Body of pancreas (tissue), 4 donors: ENCODE measurements around the gene UBE2E3. TPM values are rescaled to one million over a fixed set of nuclear protein-coding genes. Genes with fewer than 3 reads are reported as not detected.
A peak's percentile ranks its signal among the peaks of the same experiment; 100 is the strongest.

Source experiments
- ATAC-seq: fragments of 150-250 bp; one replicate; pipeline ENCODE4 v1.9.1; 2016
- DNase-seq, 4 donors: peaks; one replicate each; pipeline ENCODE4 v3.0.0-alpha.2; 2019
- H3K27ac ChIP-seq, 4 donors: fragments of 200-600 bp; sonication (generic); 1 replicate in 3 of 4; 2 replicates in 1 of 4; pipeline versions ENCODE4 v1.5.1 to v1.6.1; 2016 to 2019; ENCODE audit warnings: mild to moderate bottlenecking in 1 of 4, mixed read lengths in 1 of 4, moderate library complexity in 1 of 4
- H3K27me3 ChIP-seq, 2 donors: fragments of 200-600 bp; sonication (generic); one replicate each; pipeline ENCODE4 v1.6.0; 2016; ENCODE audit warnings: mild to moderate bottlenecking in 1 of 2
- H3K36me3 ChIP-seq, 2 donors: fragments of 200-600 bp; sonication (generic); replicated peaks in 1 of 2; 2 replicates each; pipeline ENCODE4 v1.5.1; 2016; ENCODE audit warnings: low read depth in 2 of 2; ENCODE audit not compliant: insufficient read depth in 1 of 2
- H3K4me1 ChIP-seq: fragments of 200-600 bp; sonication (generic); one replicate; pipeline ENCODE4 v1.6.0; 2016
- H3K4me3 ChIP-seq, 2 donors: fragments of 200-600 bp; sonication (generic); 1 replicate in 1 of 2; 2 replicates in 1 of 2; pipeline ENCODE4 v1.5.1; 2016 to 2019
- H3K9me3 ChIP-seq, 3 donors: fragments of 200-600 bp; sonication (generic); 1 replicate in 2 of 3; 2 replicates in 1 of 3; pipeline ENCODE4 v1.5.1; 2016
- POLR2A ChIP-seq, 3 donors: fragments of 450-650 bp; IDR thresholded peaks; one replicate each; pipeline ENCODE4 v1.6.1; 2016; ENCODE audit warnings: antibody characterized with exemption in 3 of 3, mild to moderate bottlenecking in 2 of 3
- WGBS, 2 donors: methylation state at CpG; one replicate each; pipeline ENCODE4 v1.1.5; 2017; 5-methylcytosine and 5-hydroxymethylcytosine counted together
- intact Hi-C: fragments of 100-400 bp; cut with DNase I; formaldehyde crosslinking; loops from one replicate; pipeline ENCODE4 v1.15.1; 2023
- total RNA-seq, 2 donors: library from RNA; depleted of rRNA; stranded (reverse); fragments of >200 nt; gene quantifications; one replicate each; pipeline ENCODE4 v1.1.0, GENCODE V29; 2016
- TF ChIP-seq, protein P1 (sequence below), 7 experiments: fragments of 450-650 bp in 4 of 7; fragments of 200-600 bp in 3 of 7; sonication (generic) in 3 of 7; IDR thresholded peaks; one replicate each; pipeline ENCODE4 v1.5.1; 2016 to 2019; ENCODE audit warnings: antibody characterized with exemption in 7 of 7

UBE2E3 gene
- total RNA-seq, 2 donors from 2014 or later, result 30.3 to 38.7 TPM

DNA sequence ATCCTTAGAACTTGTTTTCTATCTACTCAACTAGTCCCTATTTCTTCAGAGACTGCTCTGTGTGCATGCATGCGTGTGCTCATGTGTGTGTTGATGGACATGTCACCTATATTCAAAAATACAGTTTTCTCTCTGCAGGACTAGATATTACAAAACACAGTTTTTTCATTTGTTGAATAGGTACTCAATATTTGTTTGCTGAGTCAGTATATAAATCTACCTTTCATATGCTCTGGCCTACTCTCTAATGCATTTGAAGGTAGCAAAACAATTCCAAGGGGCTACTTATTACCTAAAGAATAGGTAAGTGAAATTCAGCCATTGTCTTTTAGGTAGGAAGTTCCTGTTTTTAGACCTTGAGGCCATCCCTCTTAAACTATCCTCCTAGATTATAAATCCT, 8.6 kb upstream of the UBE2E3 start:
- no peak for TF ChIP-seq POLR2A (IDR thresholded peaks at IDR 0.05)
- TF ChIP-seq, protein P1, sequence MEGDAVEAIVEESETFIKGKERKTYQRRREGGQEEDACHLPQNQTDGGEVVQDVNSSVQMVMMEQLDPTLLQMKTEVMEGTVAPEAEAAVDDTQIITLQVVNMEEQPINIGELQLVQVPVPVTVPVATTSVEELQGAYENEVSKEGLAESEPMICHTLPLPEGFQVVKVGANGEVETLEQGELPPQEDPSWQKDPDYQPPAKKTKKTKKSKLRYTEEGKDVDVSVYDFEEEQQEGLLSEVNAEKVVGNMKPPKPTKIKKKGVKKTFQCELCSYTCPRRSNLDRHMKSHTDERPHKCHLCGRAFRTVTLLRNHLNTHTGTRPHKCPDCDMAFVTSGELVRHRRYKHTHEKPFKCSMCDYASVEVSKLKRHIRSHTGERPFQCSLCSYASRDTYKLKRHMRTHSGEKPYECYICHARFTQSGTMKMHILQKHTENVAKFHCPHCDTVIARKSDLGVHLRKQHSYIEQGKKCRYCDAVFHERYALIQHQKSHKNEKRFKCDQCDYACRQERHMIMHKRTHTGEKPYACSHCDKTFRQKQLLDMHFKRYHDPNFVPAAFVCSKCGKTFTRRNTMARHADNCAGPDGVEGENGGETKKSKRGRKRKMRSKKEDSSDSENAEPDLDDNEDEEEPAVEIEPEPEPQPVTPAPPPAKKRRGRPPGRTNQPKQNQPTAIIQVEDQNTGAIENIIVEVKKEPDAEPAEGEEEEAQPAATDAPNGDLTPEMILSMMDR (IDR thresholded peaks at IDR 0.05), result no peak
- Histone ChIP-seq H3K4me3 (no peak overlapping the region), H3K4me1 (peaks cover 4% of the 10 kb centered on the region), H3K27me3 (peaks cover 0 to 4% of the 10 kb centered on the region in 2 donors), H3K9me3 (no peaks in the 10 kb centered on the region), H3K27ac (no peak overlapping the region), H3K36me3 (no peaks in the 10 kb centered on the region)
- DNase-seq (no peak), ATAC-seq (no peak)
- intact Hi-C loops, result no loop called here
- 100% methylated on average over 1 of the region's 1 CpG for WGBS, 2 donors

DNA sequence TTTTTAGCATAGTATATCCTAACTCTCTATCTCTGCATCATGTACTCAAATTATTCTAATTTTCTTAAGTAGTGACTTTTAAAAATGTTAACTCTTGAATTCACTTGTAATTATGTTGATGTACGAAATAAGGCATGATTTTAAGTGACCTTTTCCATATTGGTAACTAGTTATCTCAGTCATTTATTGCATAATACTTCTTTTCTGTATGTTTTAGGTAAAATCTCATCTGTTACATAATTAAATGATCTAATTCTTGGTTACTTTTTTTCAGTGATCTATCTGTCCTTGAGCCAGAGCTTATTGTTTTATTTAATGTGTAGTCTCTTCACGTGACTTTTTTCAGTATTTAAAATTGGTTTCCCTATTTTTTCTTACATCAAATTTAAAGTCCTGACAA, 4.8 kb upstream of the UBE2E3 start:
- H3K27ac ChIP-seq, result no peak overlapping the region
- H3K36me3 ChIP-seq, result no peaks in the 10 kb centered on the region
- intact Hi-C loops, result no loop called here
- H3K9me3 ChIP-seq, result no peaks in the 10 kb centered on the region
- no peak for DNase-seq
- ATAC-seq, result no peak
- TF ChIP-seq, protein P1 (IDR thresholded peaks at IDR 0.05), result no peak
- no peak for TF ChIP-seq POLR2A (IDR thresholded peaks at IDR 0.05)
- no peak overlapping the region for H3K4me3 ChIP-seq
- WGBS, 2 donors, result 74 to 76% methylated on average over 2 of the region's 2 CpGs
- peaks cover 7% of the 10 kb centered on the region for H3K4me1 ChIP-seq
- no peaks in the 10 kb centered on the region for H3K27me3 ChIP-seq

DNA sequence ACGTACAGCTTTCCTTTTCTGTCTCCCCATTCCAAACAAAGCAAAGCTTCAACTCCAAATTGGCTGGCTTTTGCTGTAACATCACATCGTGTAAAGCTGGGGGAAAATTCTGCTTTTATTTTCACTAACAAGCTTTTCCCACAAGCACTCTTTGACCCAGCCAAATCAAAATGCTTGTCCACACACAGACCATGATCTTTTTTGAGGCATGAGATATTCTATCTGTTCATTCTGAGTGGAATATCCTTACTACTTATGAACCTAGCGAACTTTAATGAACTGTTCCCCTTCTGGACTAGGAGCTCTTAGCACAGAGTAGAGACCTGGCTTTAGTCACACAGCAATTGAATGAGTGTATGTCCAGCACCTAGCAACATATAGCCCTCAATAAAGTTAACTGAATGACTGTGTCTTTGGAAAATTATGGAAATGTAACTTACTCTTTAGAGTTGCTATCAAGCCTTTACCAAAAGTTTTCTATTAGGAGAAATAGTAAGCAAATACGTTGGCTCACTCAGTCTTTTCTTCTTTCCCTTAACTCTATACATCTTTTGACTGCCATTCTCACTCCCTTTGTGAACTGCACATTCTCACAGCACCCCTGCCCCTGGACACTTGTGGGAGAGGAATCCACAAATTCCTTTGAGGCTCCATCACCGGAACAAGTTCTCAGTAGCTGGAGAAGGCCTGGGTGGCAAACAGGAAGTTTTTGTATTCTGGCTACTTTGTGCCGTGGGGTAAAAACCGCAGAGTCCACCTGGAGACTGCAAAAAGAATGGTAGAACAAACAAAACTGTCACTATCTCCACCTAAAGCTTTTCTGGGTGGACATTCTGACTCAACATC, 1.3 kb upstream of the UBE2E3 start:
- H3K4me1 ChIP-seq, result peaks cover 29% of the 10 kb centered on the region
- 41 to 42% methylated on average over 7 of the region's 7 CpGs for WGBS, 2 donors
- no peaks in the 10 kb centered on the region for H3K27me3 ChIP-seq
- H3K4me3 ChIP-seq, result no peak overlapping the region
- ATAC-seq, result no peak
- peak in 3 of 4 donors; percentile 11 to 18 (median 14) for DNase-seq
- no peaks in the 10 kb centered on the region for H3K36me3 ChIP-seq
- TF ChIP-seq POLR2A (IDR thresholded peaks at IDR 0.05), result no peak
- TF ChIP-seq, protein P1 (IDR thresholded peaks at IDR 0.05), result no peak
- H3K27ac ChIP-seq, result peak overlapping the region; percentile 82 to 87 (median 86)
- no peaks in the 10 kb centered on the region for H3K9me3 ChIP-seq
- intact Hi-C loops, result no loop called here

DNA sequence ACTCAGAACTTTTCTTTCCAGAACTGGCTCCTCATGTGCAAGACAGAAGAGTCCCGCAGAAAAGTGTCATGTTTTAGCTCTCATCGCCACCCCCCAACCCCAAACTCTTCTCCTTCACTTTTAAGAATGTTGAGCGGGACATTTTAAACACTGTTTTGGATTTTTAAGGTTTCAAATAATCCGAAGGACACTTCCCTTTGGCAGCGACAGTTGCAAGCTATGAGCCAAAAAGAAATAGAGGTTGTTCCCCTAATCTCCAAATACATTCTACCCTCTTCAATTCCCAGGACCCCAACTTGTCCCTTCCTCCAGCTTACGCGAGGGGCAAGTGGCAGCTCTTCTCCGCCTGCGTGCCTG, 678 bp upstream of the UBE2E3 start:
- no peak for DNase-seq
- WGBS, 2 donors, result 3 to 10% methylated on average over 9 of the region's 9 CpGs
- H3K27me3 ChIP-seq, result no peaks in the 10 kb centered on the region
- H3K36me3 ChIP-seq, result no peaks in the 10 kb centered on the region
- intact Hi-C loops, result no loop called here
- ATAC-seq, result no peak
- H3K27ac ChIP-seq, result peak overlapping the region; percentile 82 to 87 (median 86)
- H3K9me3 ChIP-seq, result no peaks in the 10 kb centered on the region
- peaks cover 35% of the 10 kb centered on the region for H3K4me1 ChIP-seq
- TF ChIP-seq, protein P1 (IDR thresholded peaks at IDR 0.05), result no peak
- H3K4me3 ChIP-seq, result peak overlapping the region; percentile 25 to 53
